Upper lobe of left lung (tissue), 6 donors: Measurements from ENCODE around the gene KLHL8. TPM values are rescaled to one million over a fixed set of nuclear protein-coding genes. Genes with fewer than 3 reads are reported as not detected.

Experiments used
- ATAC-seq, 2 donors: fragments of 200-7000 bp; cut with Tn5 transposase; one replicate each; pipeline ENCODE4 v1.9.1; 2022; ENCODE audit warnings: mild to moderate bottlenecking in 2 of 2, moderate library complexity in 2 of 2; ENCODE audit not compliant: low FRiP score in 2 of 2
- DNase-seq, 2 donors: peaks; one replicate each; pipeline ENCODE4 v3.0.0-alpha.2; 2019 to 2020
- H3K27ac ChIP-seq, 4 donors: fragments of 200-600 bp; sonication (generic); one replicate each; pipeline ENCODE4 v1.5.1; 2016 to 2019
- H3K27me3 ChIP-seq, 4 donors: fragments of 200-600 bp; sonication (generic); one replicate each; pipeline ENCODE4 v1.5.1; 2017 to 2019
- H3K36me3 ChIP-seq, 4 donors: fragments of 200-600 bp; sonication (generic); one replicate each; pipeline ENCODE4 v1.5.1; 2016 to 2019
- H3K4me1 ChIP-seq, 4 donors: fragments of 200-600 bp; sonication (generic); one replicate each; pipeline ENCODE4 v1.5.1; 2018 to 2019
- H3K4me3 ChIP-seq, 4 donors: fragments of 200-600 bp; sonication (generic); one replicate each; pipeline ENCODE4 v1.5.1; 2017 to 2019; ENCODE audit warnings: mild to moderate bottlenecking in 2 of 4, moderate library complexity in 1 of 4
- H3K9me3 ChIP-seq, 4 donors: fragments of 200-600 bp; sonication (generic); one replicate each; pipeline ENCODE4 v1.5.1; 2018 to 2019
- EP300 ChIP-seq, 4 donors: sonication (generic); formaldehyde crosslinking; IDR thresholded peaks; one replicate each; pipeline ENCODE4 v1.5.1; 2017; ENCODE audit warnings: antibody characterized with exemption in 4 of 4, control low read depth in 2 of 4
- POLR2A ChIP-seq, 4 donors: fragments of 450-650 bp; IDR thresholded peaks; one replicate each; pipeline ENCODE4 v1.5.1; 2016 to 2017; ENCODE audit warnings: antibody characterized with exemption in 4 of 4, mild to moderate bottlenecking in 2 of 4
- POLR2AphosphoS5 ChIP-seq, 2 donors: sonication (generic); formaldehyde crosslinking; IDR thresholded peaks; one replicate each; pipeline ENCODE4 v1.5.1; 2017; ENCODE audit warnings: antibody characterized with exemption in 2 of 2
- WGBS, 2 donors: methylation state at CpG; one replicate each; pipeline ENCODE4 v1.1.5; 2017 to 2018; 5-methylcytosine and 5-hydroxymethylcytosine counted together
- total RNA-seq, 6 donors: library from RNA; depleted of rRNA in 4 of 6; stranded (reverse); fragments of >200 nt in 4 of 6; gene quantifications; one replicate each; pipeline versions ENCODE4 v1.1.0 to v1.2.1, GENCODE V29; 2016 to 2021
- TF ChIP-seq, protein P1 (sequence below), 6 experiments: fragments of 450-650 bp in 4 of 6; fragments of 200-600 bp in 2 of 6; sonication (generic) in 2 of 6; IDR thresholded peaks; one replicate each; pipeline ENCODE4 v1.5.1; 2016 to 2019; ENCODE audit warnings: antibody characterized with exemption in 6 of 6
- donor health status: DM: no; HTN: no; CAD: no; lungs with moderate emphysema.
- donor health status: DM: no; HTN: yes; CAD: no; lungs with severe emphysema.

Gene KLHL8
- total RNA-seq, 6 donors from 2014 or later, result 8.2 to 18.8 (median 11.9) TPM

GRCh38 chr4:87165892-87166291, 54.5 kb downstream of the KLHL8 start:
- Histone ChIP-seq H3K4me3 (no peak overlapping the region), H3K27me3 (no peaks in the 10 kb centered on the region), H3K27ac (no peak overlapping the region), H3K4me1 (no peaks in the 10 kb centered on the region), H3K9me3 (no peaks in the 10 kb centered on the region), H3K36me3 (peaks cover 0 to 31% (median 6%) of the 10 kb centered on the region in 4 donors)
- 93 to 100% methylated on average over 1 of the region's 1 CpG for WGBS, 2 donors
- TF ChIP-seq POLR2A (IDR thresholded peaks at IDR 0.05), result no peak
- TF ChIP-seq EP300 (IDR thresholded peaks at IDR 0.05), result no peak
- TF ChIP-seq POLR2AphosphoS5 (IDR thresholded peaks at IDR 0.05), result no peak
- TF ChIP-seq, protein P1, sequence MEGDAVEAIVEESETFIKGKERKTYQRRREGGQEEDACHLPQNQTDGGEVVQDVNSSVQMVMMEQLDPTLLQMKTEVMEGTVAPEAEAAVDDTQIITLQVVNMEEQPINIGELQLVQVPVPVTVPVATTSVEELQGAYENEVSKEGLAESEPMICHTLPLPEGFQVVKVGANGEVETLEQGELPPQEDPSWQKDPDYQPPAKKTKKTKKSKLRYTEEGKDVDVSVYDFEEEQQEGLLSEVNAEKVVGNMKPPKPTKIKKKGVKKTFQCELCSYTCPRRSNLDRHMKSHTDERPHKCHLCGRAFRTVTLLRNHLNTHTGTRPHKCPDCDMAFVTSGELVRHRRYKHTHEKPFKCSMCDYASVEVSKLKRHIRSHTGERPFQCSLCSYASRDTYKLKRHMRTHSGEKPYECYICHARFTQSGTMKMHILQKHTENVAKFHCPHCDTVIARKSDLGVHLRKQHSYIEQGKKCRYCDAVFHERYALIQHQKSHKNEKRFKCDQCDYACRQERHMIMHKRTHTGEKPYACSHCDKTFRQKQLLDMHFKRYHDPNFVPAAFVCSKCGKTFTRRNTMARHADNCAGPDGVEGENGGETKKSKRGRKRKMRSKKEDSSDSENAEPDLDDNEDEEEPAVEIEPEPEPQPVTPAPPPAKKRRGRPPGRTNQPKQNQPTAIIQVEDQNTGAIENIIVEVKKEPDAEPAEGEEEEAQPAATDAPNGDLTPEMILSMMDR (IDR thresholded peaks at IDR 0.05), result no peak
- DNase-seq, result no peak
- no peak for ATAC-seq

DNA sequence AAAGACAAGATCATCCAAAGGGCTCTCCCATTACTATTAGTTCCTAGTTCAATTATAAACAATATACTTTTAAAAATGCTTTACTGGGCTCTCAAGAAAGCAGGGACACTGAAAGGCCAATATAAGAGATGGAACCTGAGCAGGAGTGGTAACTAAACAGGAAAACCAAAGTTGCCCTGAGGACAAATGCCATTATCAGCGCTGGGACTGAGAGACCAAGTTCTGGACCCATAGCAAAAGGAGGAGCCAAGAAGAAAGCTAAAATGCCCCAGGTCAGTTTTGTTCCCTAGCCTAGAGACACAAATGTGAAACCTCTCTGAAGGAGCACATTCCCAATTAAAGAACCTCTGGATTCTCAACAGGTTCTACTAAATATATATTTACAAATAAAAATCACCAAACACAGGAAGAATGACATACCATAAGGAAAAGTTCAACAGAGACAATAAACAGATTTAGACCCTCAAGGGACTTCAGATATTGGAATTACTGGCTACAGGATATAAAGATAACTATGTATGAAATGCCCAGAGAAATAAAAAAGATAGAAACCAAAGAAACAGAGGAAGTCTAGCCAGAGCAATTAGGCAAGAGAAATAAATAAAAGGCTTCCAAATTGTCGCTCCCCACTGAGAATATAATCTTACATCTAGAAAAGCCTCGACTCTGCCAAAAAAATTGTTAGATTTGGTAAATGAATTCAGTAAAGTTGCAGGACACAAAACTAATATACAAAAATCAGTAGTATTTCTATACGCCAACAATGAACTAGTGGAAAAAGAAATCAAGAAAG, 67.1 kb downstream of the KLHL8 start:
- DNase-seq (no peak), ATAC-seq (no peak)
- H3K9me3 ChIP-seq, result no peaks in the 10 kb centered on the region
- H3K4me1 ChIP-seq, result no peaks in the 10 kb centered on the region
- H3K27me3 ChIP-seq, result no peaks in the 10 kb centered on the region
- H3K4me3 ChIP-seq, result no peak overlapping the region
- 62 to 81% methylated on average over 4 of the region's 4 CpGs for WGBS, 2 donors
- H3K36me3 ChIP-seq, result no peaks in the 10 kb centered on the region
- H3K27ac ChIP-seq, result no peak overlapping the region
- TF ChIP-seq POLR2A (IDR thresholded peaks at IDR 0.05) (no peak), POLR2AphosphoS5 (IDR thresholded peaks at IDR 0.05) (no peak), EP300 (IDR thresholded peaks at IDR 0.05) (no peak)
- TF ChIP-seq, protein P1 (IDR thresholded peaks at IDR 0.05), result no peak

- no peaks in the 10 kb centered on the region for H3K4me1 ChIP-seq
- ATAC-seq (no peak), DNase-seq (peak in 1 of 2 donors; percentile 20)
- TF ChIP-seq EP300 (IDR thresholded peaks at IDR 0.05), result no peak
- H3K9me3 ChIP-seq, result no peaks in the 10 kb centered on the region
- 88 to 89% methylated on average over 14 of the region's 14 CpGs for WGBS, 2 donors
- no peaks in the 10 kb centered on the region for H3K36me3 ChIP-seq
- no peaks in the 10 kb centered on the region for H3K27me3 ChIP-seq
- H3K4me3 ChIP-seq, result no peak overlapping the region
- no peak overlapping the region for H3K27ac ChIP-seq
Measured at GRCh38 chr4:87152310-87153041, 67.9 kb downstream of the KLHL8 start.

DNA sequence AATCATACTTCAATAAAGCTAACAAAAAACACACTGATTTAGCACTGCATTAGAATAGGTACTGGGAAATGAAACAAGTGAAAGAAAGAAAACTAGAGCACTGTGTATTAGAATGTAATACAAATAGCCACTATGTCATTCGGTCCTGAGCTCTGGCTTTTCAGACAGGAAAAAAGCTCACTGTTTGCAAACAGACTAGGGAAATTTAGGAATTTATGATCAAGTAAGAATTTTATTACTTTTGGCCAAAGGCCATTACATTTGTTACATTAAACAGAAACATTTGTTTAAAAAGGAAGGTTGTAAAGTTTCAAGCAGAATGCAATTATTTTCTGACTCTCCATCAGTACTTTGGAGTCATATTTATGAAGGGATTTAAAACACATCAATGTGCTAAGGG, 68.7 kb downstream of the KLHL8 start:
- no peak overlapping the region for H3K27ac ChIP-seq
- no peak for ATAC-seq
- H3K4me1 ChIP-seq, result no peaks in the 10 kb centered on the region
- no peak overlapping the region for H3K4me3 ChIP-seq
- no peak for DNase-seq
- H3K9me3 ChIP-seq, result no peaks in the 10 kb centered on the region
- no peaks in the 10 kb centered on the region for H3K27me3 ChIP-seq
- 74 to 80% methylated on average over 1 of the region's 1 CpG for WGBS, 2 donors
- no peaks in the 10 kb centered on the region for H3K36me3 ChIP-seq
- TF ChIP-seq POLR2AphosphoS5 (IDR thresholded peaks at IDR 0.05), result no peak

DNA sequence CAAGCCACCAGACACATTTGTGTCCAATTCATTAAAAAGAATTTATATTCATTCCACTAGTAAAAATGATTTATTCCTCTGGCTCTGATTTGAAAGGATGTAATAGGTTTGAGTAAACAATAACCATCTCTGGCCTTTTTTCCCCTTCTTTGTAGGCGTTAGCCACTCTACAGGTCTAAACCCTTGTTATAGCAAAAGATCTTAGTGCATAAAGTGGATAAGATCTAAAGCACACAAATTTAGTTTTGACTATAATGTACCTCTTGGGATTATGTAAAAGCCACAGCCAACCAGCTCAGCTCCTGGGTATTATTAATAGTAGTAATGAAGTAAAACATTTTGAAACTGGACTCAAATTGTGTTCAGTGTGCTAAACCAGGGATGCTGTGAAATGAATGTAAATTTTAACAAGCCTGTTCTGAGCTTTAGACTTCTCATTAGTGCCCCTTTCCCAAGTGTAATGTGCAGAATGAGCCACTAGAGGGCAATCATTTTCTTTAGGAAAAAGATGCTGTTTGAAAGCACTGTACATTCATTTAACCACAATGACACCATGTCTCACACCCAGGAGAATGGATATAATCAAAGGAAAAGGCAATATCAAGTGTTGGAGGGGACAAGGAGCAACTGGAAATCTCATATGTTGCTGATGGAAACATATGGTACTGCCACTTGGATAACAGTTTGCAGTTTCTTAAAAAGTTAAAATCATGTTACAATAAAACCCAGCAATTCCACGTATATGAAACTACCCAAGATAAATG, 69.7 kb downstream of the KLHL8 start:
- ATAC-seq (peak; percentile 82 to 86), DNase-seq (no peak)
- H3K4me1 ChIP-seq, result no peaks in the 10 kb centered on the region
- 36 to 48% methylated on average over 2 of the region's 2 CpGs for WGBS, 2 donors
- H3K36me3 ChIP-seq, result peaks cover 0 to under 1% (median 0%) of the 10 kb centered on the region in 4 donors
- H3K4me3 ChIP-seq, result no peak overlapping the region
- no peak overlapping the region for H3K27ac ChIP-seq
- TF ChIP-seq, protein P1 (IDR thresholded peaks at IDR 0.05), result peak; percentile 75 to 94 (median 90)
- TF ChIP-seq POLR2AphosphoS5 (IDR thresholded peaks at IDR 0.05), result no peak
- H3K27me3 ChIP-seq, result no peaks in the 10 kb centered on the region
- H3K9me3 ChIP-seq, result no peaks in the 10 kb centered on the region
